Parathyroid adenoma (tissue), 2 donors: ENCODE measurements around the gene MECP2.

Experiments
- H2AFZ ChIP-seq: fragments of 300-600 bp; sonication (generic); one replicate; pipeline ENCODE4 v1.7.0; 2017; ENCODE audit warnings: antibody characterized with exemption, mild to moderate bottlenecking
- H3K27ac ChIP-seq: fragments of 300-600 bp; sonication (generic); one replicate; pipeline ENCODE4 v1.7.0; 2017
- H3K27me3 ChIP-seq: fragments of 300-600 bp; sonication (generic); one replicate; pipeline ENCODE4 v1.7.0; 2017; ENCODE audit warnings: low read length; ENCODE audit not compliant: control insufficient read depth, insufficient read depth
- H3K36me3 ChIP-seq: fragments of 300-600 bp; sonication (generic); one replicate; pipeline ENCODE4 v1.7.0; 2017; ENCODE audit warnings: low read length; ENCODE audit not compliant: control insufficient read depth, insufficient read depth
- H3K4me1 ChIP-seq: fragments of 300-600 bp; sonication (generic); one replicate; pipeline ENCODE4 v1.7.0; 2017; ENCODE audit warnings: control low read depth
- H3K4me2 ChIP-seq: fragments of 300-600 bp; sonication (generic); one replicate; pipeline ENCODE4 v1.7.0; 2017; ENCODE audit warnings: low read length
- H3K4me3 ChIP-seq: fragments of 300-600 bp; sonication (generic); one replicate; pipeline ENCODE4 v1.7.0; 2017; ENCODE audit warnings: low read depth, low read length
- H3K79me2 ChIP-seq: fragments of 300-600 bp; sonication (generic); one replicate; pipeline ENCODE4 v1.7.0; 2017; ENCODE audit warnings: control low read depth
- H3K9ac ChIP-seq: fragments of 300-600 bp; sonication (generic); one replicate; pipeline ENCODE4 v1.7.0; 2017; ENCODE audit warnings: mild to moderate bottlenecking
- H3K9me3 ChIP-seq: fragments of 300-600 bp; sonication (generic); one replicate; pipeline ENCODE4 v1.7.0; 2017; ENCODE audit warnings: low read length; ENCODE audit not compliant: control insufficient read depth
- CTCF ChIP-seq: fragments of 300-600 bp; sonication (generic); IDR thresholded peaks from one replicate; pipeline ENCODE4 v1.7.0; 2017; ENCODE audit warnings: antibody characterized with exemption, mild to moderate bottlenecking
- donor health status: primary hyperparathyroidism.

The MECP2 gene

GRCh38 chrX:154140206-154140605 is 42.7 kb upstream of the MECP2 start:
- H3K27ac ChIP-seq = no peak overlapping the region
- H3K9me3 ChIP-seq = no peaks in the 10 kb centered on the region
- no peak for TF ChIP-seq CTCF
- no peak overlapping the region for H3K4me2 ChIP-seq
- no peaks in the 10 kb centered on the region for H3K36me3 ChIP-seq
- no peaks in the 10 kb centered on the region for H3K79me2 ChIP-seq
- no peak overlapping the region for H2AFZ ChIP-seq
- no peaks in the 10 kb centered on the region for H3K4me1 ChIP-seq
- H3K27me3 ChIP-seq = no peaks in the 10 kb centered on the region
- H3K9ac ChIP-seq = no peak overlapping the region
- no peak overlapping the region for H3K4me3 ChIP-seq

GRCh38 chrX:154138857-154139256 is 41.3 kb upstream of the MECP2 start:
- no peak overlapping the region for H3K27ac ChIP-seq
- no peaks in the 10 kb centered on the region for H3K27me3 ChIP-seq
- no peak overlapping the region for H3K4me3 ChIP-seq
- H3K36me3 ChIP-seq = no peaks in the 10 kb centered on the region
- H2AFZ ChIP-seq = no peak overlapping the region
- no peak overlapping the region for H3K9ac ChIP-seq
- H3K4me1 ChIP-seq = no peaks in the 10 kb centered on the region
- H3K9me3 ChIP-seq = no peaks in the 10 kb centered on the region
- H3K4me2 ChIP-seq = no peak overlapping the region
- H3K79me2 ChIP-seq = no peaks in the 10 kb centered on the region
- TF ChIP-seq CTCF = no peak

GRCh38 chrX:154136627-154137161 is 39.2 kb upstream of the MECP2 start:
- TF ChIP-seq CTCF = peak; percentile 65
- Histone ChIP-seq H2AFZ (peak overlapping the region; percentile 87), H3K27me3 (no peaks in the 10 kb centered on the region), H3K9ac (no peak overlapping the region), H3K4me3 (peak overlapping the region; percentile 11), H3K9me3 (no peaks in the 10 kb centered on the region), H3K27ac (peak overlapping the region; percentile 32), H3K4me1 (no peaks in the 10 kb centered on the region), H3K36me3 (no peaks in the 10 kb centered on the region), H3K4me2 (peak overlapping the region; percentile 57), H3K79me2 (no peaks in the 10 kb centered on the region)

- Histone ChIP-seq H2AFZ (no peak overlapping the region), H3K27ac (no peak overlapping the region), H3K79me2 (no peaks in the 10 kb centered on the region), H3K27me3 (no peaks in the 10 kb centered on the region), H3K9me3 (no peaks in the 10 kb centered on the region), H3K9ac (no peak overlapping the region), H3K4me2 (no peak overlapping the region), H3K36me3 (no peaks in the 10 kb centered on the region), H3K4me1 (no peaks in the 10 kb centered on the region), H3K4me3 (no peak overlapping the region)
- TF ChIP-seq CTCF = no peak
Observed at GRCh38 chrX:154135458-154136229, 38.1 kb upstream of the MECP2 start.

GRCh38 chrX:154132366-154132765 is 34.8 kb upstream of the MECP2 start:
- no peak for TF ChIP-seq CTCF
- H3K27ac ChIP-seq = no peak overlapping the region

More at GRCh38 chrX:154132366-154132765, 34.8 kb upstream of the MECP2 start:
- Histone ChIP-seq H2AFZ (no peak overlapping the region), H3K79me2 (no peaks in the 10 kb centered on the region), H3K9ac (no peak overlapping the region), H3K9me3 (no peaks in the 10 kb centered on the region), H3K36me3 (no peaks in the 10 kb centered on the region), H3K4me2 (no peak overlapping the region), H3K27me3 (no peaks in the 10 kb centered on the region), H3K4me3 (no peak overlapping the region), H3K4me1 (no peaks in the 10 kb centered on the region)
